ENCODE measurements around the gene LYAR. TPM values are rescaled to one million over a fixed set of nuclear protein-coding genes. Genes with fewer than 3 reads are reported as not detected.

The LYAR gene
- total RNA-seq, 1 donor from 2014 or later, result 12.7 TPM

DNA sequence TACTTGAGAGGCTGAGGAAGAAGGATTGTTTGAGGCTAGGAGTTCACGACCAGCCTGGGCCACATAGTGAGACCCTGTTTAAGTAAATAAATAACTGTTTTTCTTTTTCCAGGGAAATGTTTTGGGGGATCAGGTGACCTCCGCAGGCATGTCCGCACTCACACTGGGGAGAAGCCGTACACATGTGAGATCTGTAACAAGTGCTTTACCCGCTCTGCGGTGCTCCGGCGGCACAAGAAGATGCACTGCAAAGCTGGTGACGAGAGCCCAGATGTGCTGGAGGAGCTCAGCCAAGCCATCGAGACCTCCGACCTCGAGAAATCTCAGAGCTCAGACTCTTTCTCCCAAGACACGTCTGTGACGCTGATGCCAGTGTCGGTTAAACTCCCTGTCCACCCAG lies 30.6 kb upstream of the LYAR start:
- intact Hi-C loops (cut with DNase I), result no loop called here
- ATAC-seq (no peak), DNase-seq (ENCODE audit: low spot score) (peak; percentile 25)

DNA sequence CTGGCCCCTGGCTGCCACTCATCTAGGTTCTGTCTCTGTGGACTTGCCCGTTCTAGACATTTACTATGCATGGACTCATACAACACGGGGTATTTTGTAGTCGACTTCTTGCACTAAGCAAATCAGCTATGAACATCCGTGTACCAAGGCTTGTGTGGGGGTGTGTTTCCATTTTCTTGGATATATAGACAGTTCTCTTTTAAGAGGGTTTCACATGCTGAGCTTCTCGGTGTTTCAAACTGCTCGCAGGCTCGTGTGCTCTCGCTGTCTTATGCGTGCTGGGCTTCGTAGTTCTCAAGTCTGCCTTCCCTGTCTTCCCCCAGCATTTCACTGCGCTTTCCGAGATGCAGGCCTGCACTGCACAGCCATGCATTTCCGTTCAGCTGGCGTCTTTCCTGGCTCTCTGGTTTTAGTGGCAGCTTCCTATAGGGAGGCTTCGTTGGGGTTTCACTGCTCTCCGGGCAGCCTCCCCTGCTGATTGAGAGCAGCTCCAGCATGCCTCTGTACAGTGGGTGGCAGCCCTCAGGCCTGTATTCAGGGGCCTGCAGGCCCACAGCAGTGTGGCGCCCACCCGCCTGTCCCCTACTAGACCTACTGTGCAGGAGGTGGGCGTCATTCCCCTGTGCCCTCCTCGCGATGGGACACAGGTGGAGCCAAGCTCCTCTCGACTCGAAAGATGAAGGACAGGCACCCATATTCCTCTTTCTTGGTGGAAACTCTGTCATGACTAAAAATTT lies 27.7 kb upstream of the LYAR start:
- no peak for ATAC-seq
- peak; percentile 33 for DNase-seq (ENCODE audit: low spot score)
- intact Hi-C loops (cut with DNase I), result no loop called here

DNA sequence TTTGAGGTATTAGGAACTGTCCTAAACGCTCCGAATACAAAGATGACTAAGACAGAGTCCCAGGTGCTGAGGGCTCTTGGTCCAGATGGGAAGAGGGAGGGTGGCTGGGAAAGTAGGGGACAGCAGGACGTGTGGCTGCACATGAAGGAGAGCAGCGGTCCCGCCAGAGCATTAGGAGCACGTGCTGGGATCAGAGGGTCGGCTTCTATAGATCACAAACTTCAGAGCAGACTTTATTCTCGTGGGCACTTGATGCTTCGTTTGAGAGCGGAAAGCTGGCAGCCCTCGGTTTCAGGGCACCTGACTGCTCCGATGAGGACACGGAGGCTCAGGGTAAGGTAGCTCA lies 26.2 kb upstream of the LYAR start:
- peak; percentile 15 for DNase-seq (ENCODE audit: low spot score)
- intact Hi-C loops (cut with DNase I), result no loop called here
- no peak for ATAC-seq

DNA sequence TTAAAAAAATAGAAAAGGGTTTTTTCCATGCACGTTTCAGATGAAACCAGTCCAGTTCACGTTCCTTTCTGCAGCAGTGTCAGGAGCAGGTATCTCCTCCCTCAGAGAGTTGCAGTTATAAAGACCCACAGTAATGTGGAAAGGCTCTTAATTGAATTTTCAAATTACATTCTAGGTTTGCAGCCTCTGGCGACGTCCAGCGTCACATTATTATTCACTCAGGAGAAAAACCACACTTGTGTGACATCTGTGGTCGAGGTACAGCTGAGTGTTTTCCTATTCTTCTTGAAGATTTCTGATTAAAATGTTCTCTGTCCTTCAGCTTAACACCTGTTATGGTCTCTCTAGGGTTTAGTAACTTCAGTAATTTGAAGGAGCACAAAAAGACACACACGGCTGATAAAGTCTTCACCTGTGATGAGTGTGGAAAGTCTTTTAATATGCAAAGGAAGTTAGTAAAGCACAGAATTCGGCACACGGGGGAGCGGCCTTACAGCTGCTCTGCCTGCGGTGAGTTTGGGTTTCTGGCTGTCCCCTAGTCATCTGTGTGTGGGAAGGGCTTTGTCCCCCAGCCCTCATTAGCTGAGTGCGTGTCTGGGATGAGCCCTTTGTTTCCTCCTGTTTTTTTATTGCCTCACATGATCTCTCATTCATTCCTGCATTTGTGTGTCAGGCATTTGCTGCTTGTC lies 25.7 kb upstream of the LYAR start:
- intact Hi-C loops (cut with DNase I), result no loop called here
- DNase-seq (ENCODE audit: low spot score) (no peak), ATAC-seq (no peak)

DNA sequence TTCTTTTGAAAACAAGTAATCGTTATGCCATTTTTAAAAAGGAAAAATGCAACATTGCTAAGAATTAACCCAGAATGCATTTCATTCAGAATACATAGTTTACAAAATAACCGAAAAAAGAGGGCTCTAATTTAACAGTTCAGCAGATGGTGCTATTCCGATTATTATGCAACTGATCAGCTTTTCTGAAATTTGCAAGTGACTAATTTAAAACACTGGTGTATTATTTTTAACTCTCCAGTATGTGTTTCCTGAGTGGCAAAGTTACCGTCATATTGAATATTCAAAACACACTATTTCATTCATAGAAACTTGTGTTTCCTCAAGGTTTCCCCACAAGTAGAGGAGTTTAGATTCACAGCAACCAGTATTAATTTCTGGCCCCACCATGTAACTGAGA lies 21.2 kb upstream of the LYAR start:
- DNase-seq (ENCODE audit: low spot score) (no peak), ATAC-seq (no peak)
- intact Hi-C loops (cut with DNase I), result no loop called here

DNA sequence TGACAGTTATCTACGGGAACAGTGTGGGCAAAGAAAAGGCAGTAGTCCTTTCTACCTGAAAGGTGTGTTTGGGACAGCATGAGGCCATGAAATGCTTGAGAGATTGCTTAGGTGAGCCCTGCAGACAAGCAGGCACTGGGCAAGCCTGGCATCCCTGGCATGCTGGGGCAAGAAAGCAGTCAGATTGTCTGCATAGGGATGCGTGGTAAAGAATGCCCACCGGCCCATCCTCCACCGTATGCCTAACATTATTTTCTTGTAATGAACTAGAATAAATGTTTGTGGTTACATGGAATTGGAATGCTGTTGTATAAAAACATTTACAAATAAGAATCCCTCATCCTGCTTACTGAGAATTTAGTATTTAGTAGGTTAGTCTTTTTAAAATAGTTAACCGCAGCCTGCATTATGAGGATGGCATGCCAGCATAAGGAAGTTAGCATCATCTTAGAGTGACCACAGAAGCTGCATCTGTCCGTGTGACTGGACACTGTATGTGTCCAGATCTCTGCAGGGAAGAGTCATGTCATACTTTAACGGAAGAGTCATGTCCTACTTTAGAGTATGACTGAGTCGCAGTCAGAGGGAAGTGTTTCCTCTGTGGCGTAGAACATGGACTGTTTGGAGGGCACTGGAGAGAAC lies 19.0 kb upstream of the LYAR start:
- no peak for ATAC-seq
- DNase-seq (ENCODE audit: low spot score), result peak; percentile 25
- intact Hi-C loops (cut with DNase I), result no loop called here

DNA sequence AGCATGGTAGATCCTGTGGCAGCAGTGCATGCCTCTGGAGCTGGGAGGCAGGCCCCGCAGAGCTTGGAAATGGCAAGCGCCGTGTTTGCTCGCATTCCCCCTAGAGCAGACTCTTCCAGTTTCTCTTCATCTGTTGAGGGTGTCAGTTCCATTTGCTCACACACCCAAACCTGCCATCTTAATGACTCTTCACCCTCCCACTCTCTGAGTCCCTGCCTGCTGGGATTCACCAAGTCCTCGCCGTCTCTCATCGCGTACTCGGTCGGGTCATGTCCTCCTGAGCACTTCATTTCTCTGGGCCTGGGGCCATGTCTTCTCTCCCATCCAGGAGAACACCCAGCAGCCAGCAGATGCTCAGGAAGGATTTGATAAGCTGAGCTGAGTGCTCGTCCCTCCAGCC lies 17.0 kb upstream of the LYAR start:
- intact Hi-C loops (cut with DNase I), result no loop called here
- DNase-seq (ENCODE audit: low spot score) (no peak), ATAC-seq (no peak)

DNA sequence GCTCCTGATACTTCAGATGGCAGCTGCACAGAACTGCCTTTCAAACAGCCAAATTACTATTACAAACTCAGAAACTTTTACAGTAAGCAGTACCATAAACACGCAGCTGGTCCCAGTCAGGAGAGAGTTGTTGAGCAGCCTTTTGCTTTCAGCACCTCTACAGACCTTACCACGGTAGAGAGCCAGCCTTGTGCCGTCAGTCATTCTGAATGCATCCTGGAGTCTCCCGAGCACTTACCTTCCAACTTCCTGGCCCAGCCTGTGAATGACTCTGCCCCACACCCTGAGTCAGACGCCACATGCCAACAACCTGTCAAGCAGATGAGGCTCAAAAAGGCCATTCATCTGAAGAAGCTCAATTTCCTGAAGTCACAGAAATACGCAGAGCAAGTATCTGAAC lies 12.5 kb upstream of the LYAR start:
- DNase-seq (ENCODE audit: low spot score), result no peak

DNA sequence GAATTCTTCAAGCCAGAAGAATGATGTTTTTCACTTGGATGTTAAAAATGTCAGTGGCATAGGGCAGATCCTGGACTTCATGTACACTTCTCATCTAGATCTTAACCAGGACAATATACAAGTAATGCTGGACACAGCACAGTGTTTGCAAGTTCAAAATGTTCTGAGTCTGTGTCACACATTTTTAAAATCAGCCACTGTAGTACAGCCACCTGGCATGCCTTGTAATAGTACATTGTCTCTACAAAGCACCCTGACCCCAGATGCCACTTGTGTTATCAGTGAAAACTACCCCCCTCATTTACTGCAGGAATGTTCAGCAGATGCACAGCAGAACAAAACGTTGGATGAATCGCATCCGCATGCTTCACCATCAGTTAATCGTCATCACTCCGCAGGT lies 12.0 kb upstream of the LYAR start:
- intact Hi-C loops (cut with DNase I), result no loop called here
- no peak for DNase-seq (ENCODE audit: low spot score)
- no peak for ATAC-seq

More for the DNA sequence above, 12.5 kb upstream of the LYAR start:
- intact Hi-C loops (cut with DNase I), result no loop called here
- ATAC-seq, result no peak

DNA sequence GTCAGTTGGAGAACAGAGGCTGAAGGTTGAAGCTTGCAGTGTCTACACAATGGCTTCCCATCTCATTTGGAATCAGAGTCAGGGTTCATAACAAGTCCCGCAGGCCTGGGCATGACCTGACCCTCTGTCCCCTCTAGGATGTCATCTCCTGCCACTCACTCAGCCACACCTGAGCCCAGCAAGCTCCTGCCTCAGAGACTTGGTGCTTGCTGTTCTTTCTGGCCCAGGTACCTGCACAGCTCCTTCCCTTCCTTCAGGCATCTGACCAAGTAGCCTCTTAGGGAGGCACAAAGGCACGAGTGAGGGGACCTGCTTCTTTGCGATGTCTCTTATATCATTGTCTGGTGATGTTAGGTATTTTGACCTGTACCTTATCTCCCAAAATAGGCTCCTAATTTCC lies 9.1 kb upstream of the LYAR start:
- no peak for DNase-seq (ENCODE audit: low spot score)
- ATAC-seq, result no peak
- intact Hi-C loops (cut with DNase I), result no loop called here

DNA sequence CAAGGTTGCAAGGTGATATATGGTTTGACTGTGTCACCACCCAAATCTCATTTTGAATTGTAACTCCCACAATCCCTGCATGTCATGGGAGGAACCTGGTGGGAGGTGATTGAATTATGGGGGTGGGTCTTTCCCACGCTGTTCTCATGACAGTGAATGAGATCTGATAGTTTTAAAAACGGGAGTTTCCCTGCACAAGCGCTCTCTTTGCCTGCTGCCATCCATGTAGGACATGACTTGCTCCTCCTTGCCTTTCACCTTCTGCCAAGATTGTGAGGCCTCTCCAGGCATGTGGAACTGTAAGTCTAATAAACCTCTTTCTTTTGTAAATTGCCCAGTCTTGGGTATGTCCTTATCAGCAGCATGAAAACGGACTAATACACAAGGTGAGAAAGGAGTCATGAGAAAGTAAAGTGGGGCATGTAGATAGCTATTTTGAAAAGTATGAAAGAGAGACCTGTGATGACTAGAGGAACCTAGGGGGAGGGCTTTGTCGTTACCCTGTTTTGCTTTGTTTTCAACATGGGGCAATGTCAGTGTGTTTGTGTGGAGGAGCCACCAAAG lies 6.4 kb upstream of the LYAR start:
- ATAC-seq, result no peak
- DNase-seq (ENCODE audit: low spot score), result no peak
- intact Hi-C loops (cut with DNase I), result no loop called here

DNA sequence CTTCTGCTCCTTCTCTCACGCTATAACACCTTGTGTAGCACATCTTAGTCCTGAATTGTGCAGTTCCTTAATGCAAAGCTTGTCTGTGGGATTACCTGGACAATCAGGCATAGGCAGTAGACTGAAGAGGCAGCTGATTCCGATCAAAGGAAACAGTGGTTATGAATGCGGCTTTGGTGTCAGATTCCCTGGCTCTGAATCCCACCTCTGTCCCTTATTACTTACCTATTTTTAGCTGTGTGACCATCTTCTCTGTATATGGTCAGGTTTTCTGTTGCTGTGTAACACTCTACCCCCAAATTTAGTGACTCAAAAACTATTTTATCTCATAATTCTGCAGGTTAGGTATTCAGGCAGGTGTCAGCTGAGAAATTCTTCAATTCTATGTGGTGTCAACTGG lies 3.3 kb upstream of the LYAR start:
- ATAC-seq, result no peak
- DNase-seq (ENCODE audit: low spot score), result no peak
- intact Hi-C loops (cut with DNase I), result no loop called here

DNA sequence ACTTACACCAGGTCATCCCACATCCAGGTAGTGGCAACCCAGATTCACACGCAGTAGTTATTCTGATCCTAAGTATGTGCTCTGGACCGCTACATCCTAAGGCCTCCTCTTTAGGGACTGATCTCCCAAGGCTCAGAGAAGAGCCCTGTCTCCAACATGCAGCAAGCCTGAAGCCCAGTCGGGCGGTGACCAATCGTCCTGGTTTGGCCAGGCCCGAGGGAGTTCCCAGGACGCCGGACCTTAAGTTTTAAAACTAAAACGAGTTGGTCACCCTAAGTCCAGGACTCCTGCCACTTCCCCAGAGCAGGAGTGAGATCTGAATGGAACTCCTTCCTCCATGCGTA lies 385 bp downstream of the LYAR start:
- intact Hi-C loops (cut with DNase I), result no loop called here
- DNase-seq (ENCODE audit: low spot score) (no peak), ATAC-seq (peak; percentile 24)

DNA sequence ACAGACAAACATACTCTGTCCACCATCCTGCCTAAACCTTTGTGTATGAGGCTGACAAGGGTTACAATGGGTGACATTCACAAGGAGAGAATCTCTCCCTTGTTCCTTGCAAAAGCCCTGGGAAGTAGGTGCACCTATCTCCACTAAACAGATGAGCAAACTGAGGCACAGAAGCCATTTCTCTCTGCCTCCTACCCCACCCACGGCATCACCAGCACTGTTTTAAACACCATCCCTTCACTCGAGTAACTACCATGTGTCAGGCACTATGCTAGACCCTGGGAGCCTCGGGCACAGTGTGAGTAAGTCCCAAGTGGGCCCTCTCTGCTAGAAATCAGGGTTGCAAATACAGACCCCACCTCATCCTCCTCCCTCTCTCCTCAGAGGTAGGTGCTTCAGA lies 899 bp downstream of the LYAR start:
- intact Hi-C loops (cut with DNase I), result no loop called here
- ATAC-seq (no peak), DNase-seq (ENCODE audit: low spot score) (no peak)

DNA sequence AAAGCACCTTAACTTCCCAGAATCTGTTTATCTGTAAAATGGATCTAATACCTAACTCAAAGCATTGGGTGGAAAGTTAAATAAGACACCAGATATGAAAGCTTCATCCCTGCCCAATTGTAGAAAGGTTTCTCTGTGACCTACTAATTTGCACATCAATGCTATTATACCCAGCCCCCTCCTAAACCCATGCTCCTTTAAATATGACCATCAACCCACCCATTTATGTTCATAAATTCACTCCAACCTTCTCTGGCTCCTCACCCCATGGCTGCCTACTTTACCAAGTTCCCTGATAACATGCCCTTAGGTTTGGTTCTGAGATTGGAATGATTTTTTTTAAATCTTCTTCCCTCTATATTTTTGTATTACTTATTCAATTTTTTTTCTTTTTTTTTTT lies 1.9 kb downstream of the LYAR start:
- no peak for ATAC-seq
- DNase-seq (ENCODE audit: low spot score), result no peak
- intact Hi-C loops (cut with DNase I), result no loop called here

DNA sequence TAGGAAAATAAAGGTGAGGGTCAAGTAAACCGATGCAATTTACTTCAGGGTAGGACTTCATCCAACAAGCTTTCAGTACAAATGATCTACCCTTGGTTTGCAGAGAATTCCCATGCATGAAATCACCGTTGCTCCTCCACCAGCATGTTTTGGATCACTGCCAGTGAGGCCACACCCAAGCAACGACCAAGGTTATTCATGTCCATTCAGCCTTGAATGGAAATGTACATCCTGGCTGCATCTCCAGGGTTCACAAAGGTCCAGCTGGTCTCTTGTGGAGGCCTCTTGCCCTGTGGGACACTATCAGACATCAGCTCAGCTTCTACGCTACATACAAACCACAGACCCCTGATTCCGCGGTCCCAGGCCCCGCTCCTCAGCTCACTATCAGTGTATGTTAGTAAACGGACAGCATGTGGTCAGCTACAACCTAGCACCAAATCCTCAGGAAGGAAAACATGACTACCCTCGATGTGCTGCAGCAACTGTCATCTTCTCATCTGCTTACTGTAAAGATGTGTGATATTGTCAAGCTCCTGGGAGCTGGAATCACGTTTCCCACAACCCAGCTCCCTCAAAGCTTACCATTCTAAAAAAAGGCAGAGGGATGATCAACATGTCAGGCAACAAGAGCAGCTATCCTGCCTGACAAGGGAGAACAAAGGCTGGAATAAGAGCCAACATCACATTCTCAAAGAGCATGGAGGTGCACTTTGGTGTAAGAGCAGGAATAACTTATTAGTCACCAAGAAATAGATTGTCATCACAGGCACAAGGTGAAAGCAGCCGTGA lies 4.9 kb downstream of the LYAR start:
- DNase-seq (ENCODE audit: low spot score) (no peak), ATAC-seq (no peak)
- intact Hi-C loops (cut with DNase I), result no loop called here

DNA sequence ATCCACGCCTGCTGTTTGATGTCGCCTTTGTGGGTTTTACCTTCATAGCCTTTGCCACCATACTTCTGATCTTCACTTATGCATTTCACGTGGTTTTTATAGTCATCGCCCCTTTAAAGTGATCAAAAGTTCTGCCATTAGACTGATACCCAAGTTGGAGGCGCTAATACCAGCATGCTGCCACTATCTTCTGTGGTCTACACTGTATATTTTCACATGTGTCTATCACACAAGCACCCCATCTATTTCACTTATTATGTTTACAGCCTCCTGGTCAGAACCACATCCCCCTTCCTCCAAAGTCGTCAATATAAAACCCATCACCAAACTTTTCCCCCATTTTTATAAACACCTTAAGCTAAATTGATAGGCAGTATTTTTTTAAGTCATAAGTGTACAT lies 8.2 kb downstream of the LYAR start:
- DNase-seq (ENCODE audit: low spot score) (no peak), ATAC-seq (no peak)
- intact Hi-C loops (cut with DNase I), result no loop called here

DNA sequence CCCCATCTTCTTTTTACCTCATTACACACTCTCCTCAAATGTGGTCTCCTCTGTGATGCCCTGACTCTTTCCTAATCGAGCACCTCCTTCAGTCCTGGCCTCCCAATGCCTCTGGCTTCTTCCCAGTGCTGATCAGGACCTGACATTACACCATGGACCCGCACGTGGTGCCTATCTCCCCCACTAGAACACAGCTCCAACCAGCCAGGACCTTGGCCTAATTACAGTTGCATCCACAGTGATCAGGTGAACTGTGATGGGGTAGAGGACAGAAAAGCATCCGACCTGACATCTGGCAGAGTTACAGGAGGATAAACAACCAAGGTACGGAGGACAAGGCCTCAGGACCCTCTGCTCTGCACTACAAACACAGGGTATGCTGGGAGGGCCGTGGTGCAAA lies 12.4 kb downstream of the LYAR start:
- intact Hi-C loops (cut with DNase I), result no loop called here

DNA sequence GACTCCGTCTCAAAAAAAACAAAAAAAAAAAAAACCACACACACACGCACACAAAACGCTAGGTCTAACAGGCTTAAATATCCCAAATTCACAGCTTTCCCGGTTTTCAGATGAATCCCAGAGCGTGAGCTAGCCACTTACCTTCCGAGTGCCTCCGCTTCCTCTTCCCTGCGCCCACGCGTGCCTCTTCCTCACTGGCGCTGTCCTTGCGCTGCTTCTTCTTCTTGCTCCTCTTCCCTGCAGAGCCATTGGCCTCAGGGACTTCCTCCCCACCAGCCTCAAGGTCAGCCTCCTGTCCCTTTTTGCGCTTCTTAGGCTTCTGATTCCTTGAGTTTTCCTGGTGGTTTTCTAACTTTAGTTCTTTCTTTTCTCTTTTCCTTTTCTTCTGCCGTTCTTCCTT lies 15.7 kb downstream of the LYAR start:
- intact Hi-C loops (cut with DNase I), result no loop called here
- ATAC-seq (no peak), DNase-seq (ENCODE audit: low spot score) (no peak)

More for the DNA sequence above, 12.4 kb downstream of the LYAR start:
- ATAC-seq (no peak), DNase-seq (ENCODE audit: low spot score) (no peak)

DNA sequence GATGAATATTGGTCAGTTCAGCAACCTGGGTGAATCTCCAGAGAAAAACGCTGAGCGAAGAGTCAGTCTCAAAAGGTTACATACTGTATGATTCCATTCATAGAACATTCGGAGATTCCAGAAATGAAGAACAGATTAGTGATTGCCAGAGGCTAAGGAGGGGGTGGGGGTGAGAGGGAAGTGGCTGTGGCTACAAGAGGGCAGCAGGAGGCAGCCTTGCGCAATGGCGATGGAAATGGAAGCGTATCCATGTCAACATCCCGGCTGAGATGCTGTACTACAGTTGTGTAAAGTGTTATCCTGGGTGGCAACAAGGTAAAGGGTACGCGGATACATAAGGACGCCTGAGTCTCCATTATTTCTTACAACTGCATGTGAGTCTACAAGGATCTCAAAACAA lies 18.0 kb downstream of the LYAR start:
- DNase-seq (ENCODE audit: low spot score) (no peak), ATAC-seq (no peak)
- intact Hi-C loops (cut with DNase I), result no loop called here
